Gastrocnemius medialis (tissue), 4 donors: ENCODE measurements around the gene CD8A. TPM values are rescaled to one million over a fixed set of nuclear protein-coding genes. Genes with fewer than 3 reads are reported as not detected.

Experiments used
- ATAC-seq, 2 donors: fragments of 150-250 bp; one replicate each; pipeline ENCODE4 v1.9.1; 2016
- DNase-seq, 2 donors: peaks; one replicate each; pipeline ENCODE4 v3.0.0-alpha.2; 2019
- H3K27ac ChIP-seq, 4 donors: fragments of 200-600 bp; sonication (generic); 1 replicate in 1 of 4; 2 replicates in 3 of 4; pipeline ENCODE4 v1.5.1; 2016 to 2018; ENCODE audit warnings: mild to moderate bottlenecking in 2 of 4, moderate library complexity in 1 of 4
- H3K27me3 ChIP-seq, 3 donors: fragments of 200-600 bp; sonication (generic) in 2 of 3; 1 replicate in 1 of 3; 2 replicates in 2 of 3; pipeline versions ENCODE4 v1.5.1 to v1.6.0; 2016 to 2019; ENCODE audit warnings: mild to moderate bottlenecking in 1 of 3, moderate library complexity in 1 of 3
- H3K36me3 ChIP-seq, 2 donors: fragments of 200-600 bp; sonication (generic) in 1 of 2; one replicate each; pipeline ENCODE4 v1.5.1; 2017 to 2018
- H3K4me1 ChIP-seq, 2 donors: fragments of 200-600 bp; sonication (generic) in 1 of 2; one replicate each; pipeline ENCODE4 v1.5.1; 2016 to 2017; ENCODE audit warnings: mild to moderate bottlenecking in 2 of 2
- H3K4me3 ChIP-seq, 4 donors: fragments of 200-600 bp; sonication (generic) in 3 of 4; 1 replicate in 1 of 4; 2 replicates in 3 of 4; pipeline ENCODE4 v1.5.1; 2016 to 2019; ENCODE audit warnings: mild to moderate bottlenecking in 2 of 4
- H3K9me3 ChIP-seq, 3 donors: fragments of 200-600 bp; sonication (generic) in 2 of 3; 1 replicate in 1 of 3; 2 replicates in 2 of 3; pipeline ENCODE4 v1.5.1; 2016 to 2019
- POLR2A ChIP-seq, 2 donors: fragments of 450-650 bp; IDR thresholded peaks; one replicate each; pipeline ENCODE4 v1.6.1; 2017; ENCODE audit warnings: antibody characterized with exemption in 2 of 2, mild to moderate bottlenecking in 2 of 2, moderate library complexity in 2 of 2
- in situ Hi-C, 4 donors: fragments of 200-750 bp; cut with MboI; loops; one replicate each; pipeline versions ENCODE4 v1.15.0 to v1.8.0; 2017; ENCODE audit warnings: low sequenced_read_pairs in 4 of 4
- intact Hi-C: fragments of 100-400 bp; cut with DNase I; formaldehyde crosslinking; loops from one replicate; pipeline ENCODE4 v1.15.1; 2023; ENCODE audit warnings: low total_unique reads
- total RNA-seq, 4 donors: library from RNA; depleted of rRNA; stranded (reverse); fragments of >200 nt; gene quantifications; one replicate each; pipeline versions ENCODE4 v1.1.0 to v1.2.3, GENCODE V29; 2016
- TF ChIP-seq, protein P1 (sequence below), 5 experiments: fragments of 450-650 bp in 3 of 5; fragments of 200-600 bp in 2 of 5; sonication (generic) in 2 of 5; IDR thresholded peaks in 4 of 5; conservative IDR thresholded peaks in 1 of 5; 1 replicate in 4 of 5; 2 replicates in 1 of 5; pipeline ENCODE4 v1.5.1; 2016 to 2019; ENCODE audit warnings: antibody characterized with exemption in 5 of 5, mild to moderate bottlenecking in 3 of 5, moderate library complexity in 3 of 5

The CD8A gene
- total RNA-seq, 4 donors from 2014 or later, result 0.16 to 0.32 (median 0.31) TPM; not detected in 1

DNA sequence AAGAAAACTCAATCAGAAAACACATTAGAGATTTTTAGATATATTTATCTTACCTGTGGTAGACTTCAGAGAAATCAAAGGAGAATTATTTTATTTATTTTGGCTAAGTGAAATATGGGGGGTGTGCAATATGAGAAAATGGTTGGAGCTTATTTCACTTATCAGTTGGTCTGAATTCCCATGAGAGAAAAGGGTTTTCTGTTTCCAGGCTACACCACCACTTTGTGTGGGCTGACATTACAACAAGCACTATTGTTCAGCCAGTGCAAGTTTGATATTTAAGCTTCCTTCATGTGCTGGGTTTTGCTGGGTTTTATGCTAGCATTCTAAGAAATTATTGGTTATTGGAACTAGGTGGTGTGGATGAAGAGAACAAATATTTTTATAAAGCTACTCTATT is 37.1 kb downstream of the CD8A start:
- ATAC-seq (no peak), DNase-seq (no peak)
- in situ Hi-C loops (no loop called here), intact Hi-C loops (no loop called here)
- H3K4me3 ChIP-seq, result no peak overlapping the region
- H3K27me3 ChIP-seq, result no peaks in the 10 kb centered on the region
- H3K9me3 ChIP-seq, result no peaks in the 10 kb centered on the region
- peaks cover 19 to 26% of the 10 kb centered on the region in 2 donors for H3K4me1 ChIP-seq
- no peak overlapping the region for H3K27ac ChIP-seq
- TF ChIP-seq, protein P1, sequence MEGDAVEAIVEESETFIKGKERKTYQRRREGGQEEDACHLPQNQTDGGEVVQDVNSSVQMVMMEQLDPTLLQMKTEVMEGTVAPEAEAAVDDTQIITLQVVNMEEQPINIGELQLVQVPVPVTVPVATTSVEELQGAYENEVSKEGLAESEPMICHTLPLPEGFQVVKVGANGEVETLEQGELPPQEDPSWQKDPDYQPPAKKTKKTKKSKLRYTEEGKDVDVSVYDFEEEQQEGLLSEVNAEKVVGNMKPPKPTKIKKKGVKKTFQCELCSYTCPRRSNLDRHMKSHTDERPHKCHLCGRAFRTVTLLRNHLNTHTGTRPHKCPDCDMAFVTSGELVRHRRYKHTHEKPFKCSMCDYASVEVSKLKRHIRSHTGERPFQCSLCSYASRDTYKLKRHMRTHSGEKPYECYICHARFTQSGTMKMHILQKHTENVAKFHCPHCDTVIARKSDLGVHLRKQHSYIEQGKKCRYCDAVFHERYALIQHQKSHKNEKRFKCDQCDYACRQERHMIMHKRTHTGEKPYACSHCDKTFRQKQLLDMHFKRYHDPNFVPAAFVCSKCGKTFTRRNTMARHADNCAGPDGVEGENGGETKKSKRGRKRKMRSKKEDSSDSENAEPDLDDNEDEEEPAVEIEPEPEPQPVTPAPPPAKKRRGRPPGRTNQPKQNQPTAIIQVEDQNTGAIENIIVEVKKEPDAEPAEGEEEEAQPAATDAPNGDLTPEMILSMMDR (IDR thresholded peaks at IDR 0.05 in 4 of 5, conservative IDR thresholded peaks at IDR 0.05 in 1 of 5), result no peak
- no peak for TF ChIP-seq POLR2A (IDR thresholded peaks at IDR 0.05)
- H3K36me3 ChIP-seq, result peaks cover 5 to 27% of the 10 kb centered on the region in 2 donors

DNA sequence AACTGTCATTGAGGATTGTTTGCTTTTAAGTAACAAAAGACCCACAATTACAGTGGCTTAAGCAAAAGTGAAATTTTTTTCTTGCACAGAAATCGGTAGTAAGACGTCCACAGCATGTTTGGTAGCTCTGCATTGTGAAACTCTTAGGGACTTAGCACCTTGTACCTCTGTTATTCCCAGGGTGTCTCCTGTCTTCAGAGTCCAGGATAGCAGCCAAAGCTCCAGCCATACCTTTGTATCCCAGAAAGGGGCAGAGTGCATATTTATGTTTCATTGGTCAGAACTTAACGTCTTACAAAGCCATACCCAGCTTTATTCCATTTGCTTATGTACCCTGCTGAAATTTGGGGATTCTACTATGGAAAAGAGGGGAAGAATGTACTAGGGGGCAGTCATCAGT is 37.8 kb downstream of the CD8A start:
- TF ChIP-seq POLR2A (IDR thresholded peaks at IDR 0.05), result no peak
- TF ChIP-seq, protein P1 (IDR thresholded peaks at IDR 0.05 in 4 of 5, conservative IDR thresholded peaks at IDR 0.05 in 1 of 5), result no peak
- ATAC-seq, result no peak
- in situ Hi-C loops, result no loop called here

DNA sequence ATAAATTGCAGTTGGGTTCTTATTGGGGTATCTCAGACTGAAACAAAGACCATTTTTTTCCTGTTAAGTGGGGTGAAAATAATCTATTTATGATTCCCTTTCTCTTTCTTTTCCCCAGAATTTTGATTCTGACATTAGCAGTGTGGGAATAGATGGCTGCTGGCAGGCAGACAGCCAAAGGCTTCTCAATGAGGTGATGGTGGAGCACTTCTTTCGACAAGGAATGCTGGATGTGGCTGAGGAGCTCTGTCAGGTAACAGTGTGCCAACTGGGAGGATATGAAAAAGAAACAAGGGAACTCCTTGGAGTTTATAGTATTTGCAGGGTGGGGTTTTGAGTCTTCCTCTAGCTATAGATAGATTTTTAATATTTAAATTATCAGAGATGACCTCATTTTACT is 38.9 kb downstream of the CD8A start:
- Histone ChIP-seq H3K9me3 (no peaks in the 10 kb centered on the region), H3K27ac (no peak overlapping the region), H3K4me3 (no peak overlapping the region), H3K36me3 (peaks cover 5 to 27% of the 10 kb centered on the region in 2 donors), H3K4me1 (peaks cover 33% of the 10 kb centered on the region in 2 donors), H3K27me3 (no peaks in the 10 kb centered on the region)
- in situ Hi-C loops, result no loop called here
- DNase-seq, result no peak
- intact Hi-C loops, result no loop called here
- TF ChIP-seq POLR2A (IDR thresholded peaks at IDR 0.05), result no peak
- TF ChIP-seq, protein P1 (IDR thresholded peaks at IDR 0.05 in 4 of 5, conservative IDR thresholded peaks at IDR 0.05 in 1 of 5), result no peak
- no peak for ATAC-seq

More for the DNA sequence above, 37.8 kb downstream of the CD8A start:
- Histone ChIP-seq H3K36me3 (peaks cover 5 to 27% of the 10 kb centered on the region in 2 donors), H3K27me3 (no peaks in the 10 kb centered on the region), H3K27ac (no peak overlapping the region), H3K4me3 (no peak overlapping the region), H3K4me1 (peaks cover 21 to 27% of the 10 kb centered on the region in 2 donors), H3K9me3 (no peaks in the 10 kb centered on the region)
- no peak for DNase-seq
- intact Hi-C loops, result no loop called here

DNA sequence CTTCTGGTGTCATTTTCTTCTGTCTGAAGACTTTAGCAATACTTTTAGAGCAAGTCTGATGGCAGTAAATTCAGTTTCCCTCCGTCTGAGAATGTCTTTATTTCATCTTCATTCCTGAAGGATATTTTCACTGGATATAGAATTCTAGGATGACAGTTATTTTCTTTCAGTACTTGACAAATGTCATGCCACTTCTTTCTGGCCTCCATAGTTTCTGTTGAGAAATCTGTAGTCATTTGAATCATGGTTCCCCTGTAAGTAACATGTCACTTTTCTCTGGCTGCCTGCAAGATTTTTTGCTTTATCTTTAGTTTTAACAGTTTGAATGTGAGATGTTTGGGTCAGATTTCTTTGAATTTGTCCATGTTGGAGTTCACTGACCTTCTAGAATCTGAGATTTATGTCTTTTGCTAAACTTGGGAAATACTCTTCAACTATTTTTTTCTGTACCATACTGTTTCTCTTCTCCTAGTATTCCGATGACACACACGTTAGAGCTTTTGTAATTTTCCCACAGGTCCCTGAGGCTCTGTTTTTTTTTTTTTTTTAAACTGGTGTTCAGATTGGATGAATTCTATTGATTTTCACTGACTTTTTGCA is 40.4 kb downstream of the CD8A start:
- no peak for DNase-seq
- no peak for ATAC-seq
- Histone ChIP-seq H3K27me3 (no peaks in the 10 kb centered on the region), H3K36me3 (peaks cover 5 to 27% of the 10 kb centered on the region in 2 donors), H3K27ac (no peak overlapping the region), H3K4me1 (peaks cover 44% of the 10 kb centered on the region in 2 donors), H3K9me3 (no peaks in the 10 kb centered on the region), H3K4me3 (no peak overlapping the region)
- intact Hi-C loops, result no loop called here
- in situ Hi-C loops, result no loop called here
- TF ChIP-seq, protein P1 (IDR thresholded peaks at IDR 0.05 in 4 of 5, conservative IDR thresholded peaks at IDR 0.05 in 1 of 5), result no peak
- TF ChIP-seq POLR2A (IDR thresholded peaks at IDR 0.05), result no peak
